ENCODE data around the gene LSP1. TPM values are rescaled to one million over a fixed set of nuclear protein-coding genes. Genes with fewer than 3 reads are reported as not detected.

The LSP1 gene
- total and polyA plus RNA-seq, 2 of the 8 experiments (the other 6 are each of a cell fraction or from before 2014, with no cell fraction given): 0.03 TPM; not detected in 1

DNA sequence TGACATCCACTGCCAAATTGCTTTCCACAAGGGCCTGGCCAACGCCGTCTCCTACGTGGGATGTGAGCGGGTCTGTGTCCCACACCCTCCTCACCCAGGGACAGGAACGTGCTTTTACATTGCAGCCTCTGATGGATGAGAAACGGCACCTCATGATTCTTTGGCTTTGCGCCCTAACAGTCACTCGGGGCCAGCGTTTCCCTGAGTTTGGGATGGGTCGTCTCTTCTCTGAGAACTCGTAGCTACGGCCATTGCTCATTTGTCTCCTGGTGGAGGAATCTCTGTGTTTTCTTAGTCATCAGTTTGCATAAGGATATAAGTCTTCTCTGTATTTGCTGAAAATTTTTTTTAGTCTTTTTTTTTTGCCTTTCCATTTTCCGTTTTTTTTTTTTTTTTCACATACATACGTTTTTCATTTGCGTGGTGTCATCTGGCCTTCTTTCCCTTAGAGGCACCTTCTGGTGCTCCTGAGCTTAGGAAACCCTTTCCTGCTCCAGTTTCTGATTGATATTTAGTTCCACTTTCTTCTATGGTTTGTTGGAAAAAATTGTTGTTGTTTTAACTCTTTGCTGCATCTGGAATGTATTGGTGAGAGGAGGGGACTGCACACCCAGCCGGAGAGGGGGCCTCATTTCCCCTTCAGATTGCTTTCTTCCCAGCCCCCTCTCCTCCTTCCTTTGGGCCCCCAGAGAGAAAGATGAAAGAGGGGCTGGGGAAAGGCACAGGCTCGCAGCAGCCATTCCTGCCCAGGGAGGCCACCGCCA is 78.6 kb downstream of the LSP1 start:
- Histone ChIP-seq H3K14ac (ENCODE audit: insufficient read length) (no peak overlapping the region), H2BK15ac (ENCODE audit: low read length) (no peak overlapping the region), H3K9me3 (ENCODE audit: insufficient read depth in 2 of 2, low read depth in 1 of 2, low read length in 1 of 2) (no peaks in the 10 kb centered on the region), H3K36me3 (ENCODE audit: control insufficient read depth in 2 of 4, insufficient read depth in 4 of 4, low read length in 3 of 4) (no peaks in the 10 kb centered on the region), H3K27ac (ENCODE audit: low read depth, low read length) (no peak overlapping the region), H4K91ac (replicated peaks; ENCODE audit: insufficient read length, low read length) (peak overlapping the region; percentile 15), H3K79me1 (ENCODE audit: low read depth, low read length) (no peaks in the 10 kb centered on the region), H3K27me3 (replicated peaks in 1 of 4; ENCODE audit: control insufficient read depth in 3 of 4, extremely low read depth in 1 of 4, insufficient read depth in 3 of 4, low read length in 3 of 4) (no peaks in the 10 kb centered on the region), H3K9ac (replicated peaks in 1 of 4; ENCODE audit: extremely low read depth in 1 of 4, low read depth in 3 of 4, low read length in 3 of 4) (no peak overlapping the region), H2BK5ac (ENCODE audit: low read depth, low read length) (no peak overlapping the region), H3K23me2 (ENCODE audit: low read depth, low read length) (peaks cover 4% of the 10 kb centered on the region; the same call in 1 of the 2 replicates), H4K5ac (ENCODE audit: insufficient read length, low read depth, low read length) (no peak overlapping the region), H4K20me1 (replicated peaks in 1 of 2; ENCODE audit: control insufficient read depth in 1 of 2, insufficient read depth in 2 of 2, low read length in 2 of 2) (no peaks in the 10 kb centered on the region), H3K23ac (ENCODE audit: insufficient read length) (no peak overlapping the region), H3K4ac (replicated peaks; ENCODE audit: insufficient read length, low read depth, low read length) (no peak overlapping the region), H4K8ac (ENCODE audit: extremely low read depth, insufficient read depth, low read length) (peak overlapping the region; percentile 51; the same call in 1 of the 2 replicates), H3K79me2 (ENCODE audit: control insufficient read depth in 1 of 2, insufficient read depth in 2 of 2, low read length in 2 of 2) (no peaks in the 10 kb centered on the region), H3K18ac (ENCODE audit: extremely low read depth, low read length) (no peak overlapping the region), H2BK120ac (replicated peaks; ENCODE audit: low read depth, low read length) (no peak overlapping the region), H2AK5ac (ENCODE audit: low read depth, low read length) (no peak overlapping the region), H2AFZ (ENCODE audit: low read length) (no peak overlapping the region; the same call in 1 of the 2 replicates), H2BK12ac (ENCODE audit: low read depth, low read length) (no peak overlapping the region), H3K56ac (replicated peaks; ENCODE audit: insufficient read length, low read depth, low read length) (no peak overlapping the region), H3K4me1 (replicated peaks in 1 of 4; ENCODE audit: control insufficient read depth in 3 of 4, insufficient read depth in 4 of 4, low read length in 3 of 4) (peaks cover 0 to 3% (median 0%) of the 10 kb centered on the region in 4 experiments; a peak in 3 of 7 replicates), H3K4me2 (ENCODE audit: insufficient read depth in 1 of 2, low read depth in 2 of 2, low read length in 2 of 2) (no peak overlapping the region), H2BK20ac (ENCODE audit: low read length) (no peak overlapping the region), H3K4me3 (ENCODE audit: extremely low read depth in 1 of 4, insufficient read depth in 2 of 4, low read depth in 3 of 4, low read length in 4 of 4) (no peak overlapping the region)
- FAIRE-seq (no peak), DNase-seq (ENCODE audit: low read depth in 1 of 2, low spot score in 2 of 2) (no peak)
- 90% methylated on average over 13 of the region's 18 CpGs; no CpG with 5 or more reads in 1 of the 2 experiments for WGBS, 2 experiments (ENCODE audit: extremely low coverage in 1 of 2, insufficient coverage in 1 of 2, insufficient read length in 1 of 2, insufficient replicate concordance in 2 of 2, low coverage in 1 of 2, low lambda C conversion rate in 2 of 2, missing lambda C conversion rate in 1 of 2)
- ChIA-PET CTCF (ENCODE audit: partially characterized antibody) (interaction anchor here (0.6 to 2.7 kb wide), 3 partner anchors 49 to 346 kb away, joined by 4 to 8 read pairs (median 4); no protein-coding TSS in a partner anchor), POLR2A (ENCODE audit: partially characterized antibody) (no interaction called here)
- TF ChIP-seq HDAC6 (IDR thresholded peaks at IDR 0.05; ENCODE audit: low read depth, low read length): no peak
- no peak for TF ChIP-seq TAF7 (optimal IDR thresholded peaks at IDR 0.05; ENCODE audit: borderline replicate concordance, low read depth, low read length)
- TF ChIP-seq EGR1 (IDR thresholded peaks at IDR 0.05; ENCODE audit: borderline replicate concordance, low read depth, low read length): no peak
- no peak for TF ChIP-seq CREB1 (IDR thresholded peaks at IDR 0.05)
- no peak for TF ChIP-seq CHD2 (IDR thresholded peaks at IDR 0.05; ENCODE audit: low read length)
- TF ChIP-seq HDAC2 (IDR thresholded peaks at IDR 0.05; ENCODE audit: borderline replicate concordance in 1 of 2, low read depth in 2 of 2, low read length in 2 of 2): no peak
- TF ChIP-seq, protein P1, sequence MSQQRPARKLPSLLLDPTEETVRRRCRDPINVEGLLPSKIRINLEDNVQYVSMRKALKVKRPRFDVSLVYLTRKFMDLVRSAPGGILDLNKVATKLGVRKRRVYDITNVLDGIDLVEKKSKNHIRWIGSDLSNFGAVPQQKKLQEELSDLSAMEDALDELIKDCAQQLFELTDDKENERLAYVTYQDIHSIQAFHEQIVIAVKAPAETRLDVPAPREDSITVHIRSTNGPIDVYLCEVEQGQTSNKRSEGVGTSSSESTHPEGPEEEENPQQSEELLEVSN (IDR thresholded peaks at IDR 0.05): no peak
- no peak for TF ChIP-seq MAX (IDR thresholded peaks at IDR 0.05)
- no peak for TF ChIP-seq CBX5 (IDR thresholded peaks at IDR 0.05; ENCODE audit: low read depth, low read length)
- TF ChIP-seq YY1 (IDR thresholded peaks at IDR 0.05; ENCODE audit: low read depth, low read length): no peak
- TF ChIP-seq FOSL1 (IDR thresholded peaks at IDR 0.05; ENCODE audit: insufficient read depth, low read depth, low read length): no peak
- TF ChIP-seq KDM1A (IDR thresholded peaks at IDR 0.05; ENCODE audit: borderline replicate concordance, low read length): no peak

All from H1 (cell line).